GM12801 (cell line): ENCODE data around the gene MLIP.

ENCODE experiments used
- CTCF ChIP-seq: IDR thresholded peaks from one replicate; pipeline ENCODE4 v1.5.1; 2011; ENCODE audit warnings: control low read depth; ENCODE audit not compliant: insufficient read length; ENCODE audit errors: extremely low read depth

The MLIP gene

DNA sequence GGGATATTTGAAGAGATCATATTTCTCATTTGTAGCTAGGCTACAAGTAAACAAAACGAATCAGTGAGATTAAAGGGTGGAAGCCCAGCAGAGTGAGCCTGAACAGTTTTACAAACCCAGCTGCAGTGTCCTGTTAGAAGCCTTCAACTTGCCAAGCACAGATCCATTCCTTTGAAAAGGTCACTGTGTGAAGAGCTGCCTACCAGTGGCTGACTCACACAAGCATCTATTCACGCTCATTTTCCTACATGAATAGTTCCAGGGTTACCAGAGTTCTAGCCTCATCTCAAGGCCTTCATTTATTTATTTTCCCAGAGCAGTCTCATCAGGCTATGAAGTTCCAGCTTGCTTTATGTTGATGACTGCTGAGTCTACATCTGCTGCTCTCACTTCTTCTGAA, 25.7 kb upstream of the MLIP start:
- no peak for TF ChIP-seq CTCF

DNA sequence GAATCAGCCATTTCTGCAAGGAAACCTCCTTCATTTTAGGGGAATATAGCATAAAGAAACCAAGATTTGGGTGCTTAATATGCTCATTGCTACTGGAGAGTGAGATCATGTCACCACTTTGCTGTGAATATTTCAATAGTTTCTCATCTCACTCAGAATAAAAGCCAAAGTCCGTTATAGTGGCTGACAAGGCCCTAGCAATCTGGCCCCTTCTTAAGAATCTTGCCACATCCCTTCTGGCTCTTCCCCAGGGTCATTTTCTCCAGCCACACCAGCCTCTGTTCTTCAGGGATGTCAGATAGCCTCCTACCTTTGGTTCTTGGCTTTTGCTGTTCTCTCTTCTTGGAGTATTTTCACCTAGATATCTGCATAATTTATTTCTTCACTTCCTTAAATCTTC, 24.8 kb upstream of the MLIP start:
- no peak for TF ChIP-seq CTCF

DNA sequence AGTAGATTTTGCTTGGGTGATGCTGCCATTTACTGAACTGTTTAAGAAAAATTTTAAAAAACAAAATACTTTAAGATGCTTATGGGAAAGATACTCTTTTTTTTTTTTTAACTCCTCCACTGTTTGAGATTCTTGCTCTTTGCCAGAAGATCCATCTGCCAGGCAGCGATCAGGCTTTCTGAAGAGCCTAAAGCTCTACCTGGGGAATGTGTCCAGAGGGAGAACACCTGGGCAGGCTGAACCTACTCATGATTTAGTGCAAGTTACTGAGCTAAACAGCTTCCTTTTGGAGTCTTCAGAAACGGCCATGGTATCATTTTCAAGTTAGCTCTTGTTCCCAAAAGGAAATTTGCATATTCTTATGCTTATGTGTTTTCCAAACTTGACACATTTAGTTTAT, 23.5 kb upstream of the MLIP start:
- TF ChIP-seq CTCF: no peak

DNA sequence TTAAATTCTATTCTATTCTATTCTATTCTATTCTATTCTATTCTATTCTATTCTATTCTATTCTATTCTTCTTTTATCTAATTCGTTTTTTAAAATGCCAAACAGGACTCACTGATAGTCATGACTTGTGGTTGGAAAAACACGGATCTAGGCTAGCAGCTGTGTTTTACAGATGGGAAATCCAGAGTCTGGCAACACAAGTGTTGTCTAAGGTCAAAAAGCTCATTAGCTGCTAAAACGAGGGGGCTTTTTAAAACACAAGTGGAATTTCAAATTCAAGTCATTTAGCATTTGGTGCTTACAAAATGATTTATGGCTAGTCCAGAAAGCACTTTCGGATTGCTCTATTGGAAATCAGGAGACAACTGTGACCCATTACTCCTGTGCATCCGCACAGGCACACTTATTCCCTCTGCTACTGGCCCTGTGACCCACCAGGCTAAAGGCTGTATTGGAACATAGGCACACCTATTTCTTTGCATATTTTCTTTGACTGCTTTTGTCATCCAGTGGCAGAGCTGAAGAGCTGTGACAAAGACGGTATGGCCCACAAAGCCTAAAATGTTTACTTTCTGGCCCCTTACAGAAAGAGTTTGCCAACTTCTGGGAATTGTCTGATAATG, 17.8 kb upstream of the MLIP start:
- no peak for TF ChIP-seq CTCF

DNA sequence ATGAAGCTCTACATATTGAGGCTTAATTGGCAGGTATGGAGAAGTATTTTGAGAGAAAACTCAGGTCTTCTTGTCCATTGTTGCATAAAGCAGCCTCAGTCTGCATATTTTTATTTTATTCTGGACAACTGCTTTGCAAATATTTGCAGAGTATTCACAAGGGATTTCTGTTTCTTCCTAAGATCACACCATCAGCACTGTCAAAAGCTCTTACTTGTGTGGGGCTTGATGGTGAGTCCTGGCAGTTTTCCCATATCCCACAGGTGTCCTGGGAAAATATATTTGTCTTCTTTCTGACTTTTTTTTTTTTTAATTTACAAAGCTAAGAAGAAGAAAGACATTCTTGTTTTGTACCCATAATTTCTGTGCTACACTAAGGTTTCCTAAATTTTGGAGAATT, 16.9 kb upstream of the MLIP start:
- TF ChIP-seq CTCF: no peak

DNA sequence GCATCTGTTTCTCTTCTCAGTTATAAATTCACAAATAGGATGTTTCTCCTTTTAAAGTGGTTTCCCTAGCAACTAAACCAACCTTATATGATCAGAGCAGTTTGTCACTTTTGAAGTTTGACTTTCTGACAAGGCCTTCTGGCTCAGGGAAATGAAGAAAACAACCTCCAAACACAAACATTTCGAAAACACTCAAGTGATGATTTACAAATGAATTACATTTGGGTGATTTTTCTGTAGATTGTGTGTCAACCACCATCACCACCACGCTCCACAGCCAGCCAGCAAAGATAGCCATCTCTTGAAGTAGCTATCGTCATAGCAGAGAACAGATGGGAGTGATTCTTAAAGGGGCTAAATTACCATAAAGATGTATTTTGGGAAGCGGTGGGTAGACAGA, 16.5 kb upstream of the MLIP start:
- TF ChIP-seq CTCF: no peak

GRCh38 chr6:54095723-54096122, 15.5 kb upstream of the MLIP start:
- no peak for TF ChIP-seq CTCF
